HepG2 (cell line): ENCODE data around the gene B3GNT9. TPM values are rescaled to one million over a fixed set of nuclear protein-coding genes. Genes with fewer than 3 reads are reported as not detected.

Source experiments
- ATAC-seq: fragments of 200-7000 bp; cut with Tn5 transposase; 3 replicates; pipeline ENCODE4 v1.9.1; 2020; ENCODE audit warnings: mild to moderate bottlenecking, moderate library complexity
- BruUV-seq: library from RNA; stranded (reverse); fragments of 400-500 nt; replicated peaks from 2 replicates; lab custom pipeline; 2021; lab: Mats Ljungman, UMichigan
- CTCF ChIA-PET: fragments of 300-600 bp; formaldehyde crosslinking; extraction: SDS; loops from one replicate; lab custom pipeline; 2021; ENCODE audit warnings: low total read pairs, inconsistent platforms, low intra/inter-chr PET ratio; lab: Yijun Ruan, JAX
- POLR2A ChIA-PET: fragments of 350-600 bp; sonication (Branson Sonifier 250); formaldehyde crosslinking; loops from one replicate; lab custom pipeline; 2020; ENCODE audit warnings: antibody characterized with exemption, inconsistent platforms; lab: Yijun Ruan, JAX
- DNase-seq: peaks from one replicate; pipeline ENCODE4 v3.0.0-alpha.2; 2015; ENCODE audit warnings: low spot score
- FAIRE-seq: peaks from 3 replicates; lab custom pipeline; 2011; peaks lifted over from hg19 to GRCh38; lab: Jason Lieb, UNC
- H2AFZ ChIP-seq: one replicate; pipeline ENCODE4 v1.6.1; 2011; ENCODE audit warnings: low read length, inconsistent platforms
- H3K27ac ChIP-seq: fragments of 300-600 bp; 3 replicates; pipeline ENCODE4 v1.8.0; 2011; ENCODE audit warnings: mixed run types, mild to moderate bottlenecking, mixed read lengths, low read length, inconsistent platforms; ENCODE audit not compliant: insufficient read depth; ENCODE audit errors: extremely low read length
- H3K27me3 ChIP-seq, 2 experiments: fragments of 200-600 bp in 1 of 2; 2 replicates in 1 of 2; 3 replicates in 1 of 2; pipeline versions ENCODE4 v1.6.0 to v1.8.0; 2011; ENCODE audit warnings: low read length in 2 of 2, mild to moderate bottlenecking in 2 of 2, moderate library complexity in 2 of 2, inconsistent platforms in 1 of 2; ENCODE audit not compliant: insufficient read depth in 2 of 2, control insufficient read depth in 1 of 2
- H3K36me3 ChIP-seq, 2 experiments: fragments of 200-600 bp in 1 of 2; replicated peaks in 1 of 2; 2 replicates in 1 of 2; 3 replicates in 1 of 2; pipeline versions ENCODE4 v1.5.1 to v1.8.0; 2011; ENCODE audit warnings: low read length in 2 of 2, inconsistent platforms in 1 of 2; ENCODE audit not compliant: insufficient read depth in 2 of 2, control insufficient read depth in 1 of 2
- H3K4me1 ChIP-seq: 2 replicates; pipeline ENCODE4 v1.5.1; 2012; ENCODE audit warnings: low read length, inconsistent platforms; ENCODE audit not compliant: insufficient read depth
- H3K4me2 ChIP-seq: 2 replicates; pipeline ENCODE4 v1.6.0; 2011; ENCODE audit warnings: low read depth, low read length, inconsistent platforms
- H3K4me3 ChIP-seq, 3 experiments: fragments of 200-600 bp in 1 of 3; sonication (generic), shearing (Covaris generic) in 1 of 3; replicated peaks in 1 of 3; 2 replicates each; pipeline ENCODE4 v1.5.1; 2011 to 2016; ENCODE audit warnings: low read length in 3 of 3, inconsistent platforms in 2 of 3, low read depth in 2 of 3, mild to moderate bottlenecking in 2 of 3, control low read depth in 1 of 3, mixed read lengths in 1 of 3; ENCODE audit not compliant: insufficient read depth in 1 of 3
- H3K79me2 ChIP-seq: one replicate; pipeline ENCODE4 v1.6.1; 2011; ENCODE audit warnings: low read length, inconsistent platforms; ENCODE audit not compliant: insufficient read depth
- H3K9ac ChIP-seq: 2 replicates; pipeline ENCODE4 v1.6.0; 2011; ENCODE audit warnings: mild to moderate bottlenecking, low read depth, low read length, inconsistent platforms; ENCODE audit not compliant: insufficient read depth
- H3K9me3 ChIP-seq: 2 replicates; pipeline ENCODE4 v1.5.1; 2012; ENCODE audit warnings: mild to moderate bottlenecking, low read length
- H4K20me1 ChIP-seq: 2 replicates; pipeline ENCODE4 v1.6.0; 2011; ENCODE audit warnings: inconsistent platforms, mild to moderate bottlenecking, low read length, moderate library complexity; ENCODE audit not compliant: insufficient read depth
- AGO2 ChIP-seq: fragments of 200-400 bp; formaldehyde crosslinking; optimal IDR thresholded peaks from 2 replicates; pipeline ENCODE3; 2017; ENCODE audit warnings: mild to moderate bottlenecking, low read depth, low read length, moderate library complexity
- CREB1 ChIP-seq, 2 experiments: fragments of 450-650 bp in 1 of 2; IDR thresholded peaks; 2 replicates each; pipeline ENCODE4 v1.6.1; 2016 to 2017; ENCODE audit warnings: control low read depth in 1 of 2, mild to moderate bottlenecking in 1 of 2, missing compliant biosample characterization in 1 of 2, missing genetic modification characterization in 1 of 2
- GATA4 ChIP-seq: sonication (generic); IDR thresholded peaks from 2 replicates; pipeline ENCODE4 v1.6.1; 2016; ENCODE audit warnings: antibody characterized with exemption, low read depth, borderline replicate concordance
- HNRNPL ChIP-seq: fragments of 200-400 bp; formaldehyde crosslinking; IDR thresholded peaks from 2 replicates; pipeline ENCODE4 v1.6.1; 2017; ENCODE audit warnings: mild to moderate bottlenecking, low read depth, low read length
- KDM2A ChIP-seq: sonication (generic); formaldehyde crosslinking; IDR thresholded peaks from 2 replicates; pipeline ENCODE4 v1.4.0; 2020; ENCODE audit warnings: low read depth, missing genetic modification reagents, borderline replicate concordance
- KDM5B ChIP-seq: sonication (generic); formaldehyde crosslinking; IDR thresholded peaks from 2 replicates; pipeline ENCODE4 v1.4.0; 2020; ENCODE audit warnings: missing genetic modification reagents, mild to moderate bottlenecking, borderline replicate concordance
- NFIC ChIP-seq: IDR thresholded peaks from 2 replicates; pipeline ENCODE4 v1.6.1; 2012; ENCODE audit warnings: mild to moderate bottlenecking, low read length, inconsistent platforms
- NRL ChIP-seq: sonication (generic); formaldehyde crosslinking; IDR thresholded peaks from 2 replicates; pipeline ENCODE4 v1.5.0; 2020; ENCODE audit warnings: missing genetic modification reagents, mild to moderate bottlenecking, moderate library complexity, borderline replicate concordance
- RAD21 ChIP-seq: fragments of 450-650 bp; formaldehyde crosslinking; IDR thresholded peaks from 2 replicates; pipeline ENCODE4 v1.5.0; 2020; ENCODE audit warnings: mild to moderate bottlenecking
- SETDB1 ChIP-seq: sonication (generic); formaldehyde crosslinking; IDR thresholded peaks from 2 replicates; pipeline ENCODE4 v1.5.1; 2020; ENCODE audit warnings: missing genetic modification reagents, mild to moderate bottlenecking, borderline replicate concordance
- STAG1 ChIP-seq: sonication (generic); formaldehyde crosslinking; IDR thresholded peaks from 2 replicates; pipeline ENCODE4 v1.4.0; 2020; ENCODE audit warnings: missing genetic modification reagents
- YY1 ChIP-seq: IDR thresholded peaks from 2 replicates; pipeline ENCODE4 v1.6.1; 2011; ENCODE audit warnings: low read length, low read depth, moderate library complexity, mild to moderate bottlenecking; ENCODE audit not compliant: insufficient read depth, insufficient replicate concordance
- ZNF768 ChIP-seq: sonication (generic); formaldehyde crosslinking; IDR thresholded peaks from 2 replicates; pipeline ENCODE4 v1.4.0; 2020; ENCODE audit warnings: missing genetic modification reagents
- WGBS: methylation state at CpG from one replicate; pipeline ENCODE4 v1.1.6; 2017; ENCODE audit warnings: low lambda C conversion rate; 5-methylcytosine and 5-hydroxymethylcytosine counted together
- in situ Hi-C: cut with HindIII; loops from 2 replicates; pipeline ENCODE4 v1.10.0; 2017; ENCODE audit warnings: low pct_unique_long_range_greater_than_20kb; ENCODE audit not compliant: extremely low pct_ligation_motif_present
- intact Hi-C: fragments of 100-400 bp; cut with micrococcal nuclease; formaldehyde crosslinking; loops from one replicate; pipeline ENCODE4 v1.10.0; 2022; ENCODE audit not compliant: unreplicated experiment
- polyA plus RNA-seq, 8 experiments: library from polyadenylated mRNA; depleted of rRNA in 3 of 8; stranded (reverse) in 7 of 8; unstranded in 1 of 8; fragments of >200 nt; fragmentation: Illumina TruSeq in 4 of 8; extraction: Trizol in 4 of 8; gene quantifications; 2 replicates each; pipeline versions ENCODE4 v1.2.1 to v1.2.3, GENCODE V29; 2011 to 2016; ENCODE audit warnings: low read depth in 4 of 8, missing spikeins in 1 of 8, mixed read lengths in 1 of 8; ENCODE audit not compliant: insufficient read depth in 1 of 8
- total RNA-seq, 5 experiments: library from RNA; depleted of rRNA; stranded (reverse); fragments of >200 nt; fragmentation: Illumina TruSeq; extraction: Trizol; gene quantifications; 2 replicates each; pipeline ENCODE4 v1.2.3, GENCODE V29; 2016; ENCODE audit warnings: low read depth in 1 of 5
- TF ChIP-seq, protein P1 (sequence below): sonication (generic); formaldehyde crosslinking; IDR thresholded peaks from 2 replicates; pipeline ENCODE4 v1.9.0; 2022; ENCODE audit warnings: low read depth, missing genetic modification reagents
- TF ChIP-seq, protein P2 (sequence below): sonication (generic); formaldehyde crosslinking; IDR thresholded peaks from 2 replicates; pipeline ENCODE4 v1.5.0; 2020; ENCODE audit warnings: mild to moderate bottlenecking, missing genetic modification reagents, moderate library complexity
- TF ChIP-seq, protein P3 (sequence below): sonication (generic); formaldehyde crosslinking; IDR thresholded peaks from 2 replicates; pipeline ENCODE4 v1.5.1; 2020; ENCODE audit warnings: mild to moderate bottlenecking, missing genetic modification reagents, moderate library complexity

Gene B3GNT9
- total and polyA plus RNA-seq, 2 of the 13 experiments (the other 11 are each of a cell fraction or from before 2014, with no cell fraction given) = 1.5 to 3.1 TPM

DNA sequence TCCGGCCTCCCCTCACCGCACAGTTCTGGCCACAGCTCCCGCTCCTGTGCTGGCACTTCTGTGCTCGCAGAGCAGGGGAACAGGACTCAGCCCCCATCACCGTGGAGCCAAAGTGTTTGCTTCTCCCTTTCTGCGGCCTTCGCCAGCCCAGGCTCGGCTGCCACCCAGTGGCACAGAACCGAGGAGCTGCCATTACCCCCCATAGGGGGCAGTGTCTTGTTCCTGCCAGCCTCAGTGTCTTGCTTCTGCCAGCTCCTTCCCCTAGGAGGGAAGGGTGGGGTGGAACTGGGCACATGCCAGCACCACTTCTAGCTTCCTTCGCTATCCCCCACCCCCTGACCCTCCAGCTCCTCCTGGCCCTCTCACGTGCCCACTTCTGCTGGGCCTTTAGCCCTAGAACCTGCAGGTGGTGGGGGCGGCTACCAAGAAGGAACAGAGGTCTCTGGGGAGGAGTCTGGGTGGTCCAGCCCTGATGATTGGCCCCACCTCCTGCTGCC lies 47.5 kb upstream of the B3GNT9 start:
- H3K27me3 ChIP-seq = no peaks in the 10 kb centered on the region
- BruUV-seq = no TSS peak
- H3K4me2 ChIP-seq = no peak overlapping the region
- DNase-seq (no peak), FAIRE-seq (no peak), ATAC-seq (peak; percentile 25)
- intact Hi-C loops = no loop called here
- TF ChIP-seq, protein P1, sequence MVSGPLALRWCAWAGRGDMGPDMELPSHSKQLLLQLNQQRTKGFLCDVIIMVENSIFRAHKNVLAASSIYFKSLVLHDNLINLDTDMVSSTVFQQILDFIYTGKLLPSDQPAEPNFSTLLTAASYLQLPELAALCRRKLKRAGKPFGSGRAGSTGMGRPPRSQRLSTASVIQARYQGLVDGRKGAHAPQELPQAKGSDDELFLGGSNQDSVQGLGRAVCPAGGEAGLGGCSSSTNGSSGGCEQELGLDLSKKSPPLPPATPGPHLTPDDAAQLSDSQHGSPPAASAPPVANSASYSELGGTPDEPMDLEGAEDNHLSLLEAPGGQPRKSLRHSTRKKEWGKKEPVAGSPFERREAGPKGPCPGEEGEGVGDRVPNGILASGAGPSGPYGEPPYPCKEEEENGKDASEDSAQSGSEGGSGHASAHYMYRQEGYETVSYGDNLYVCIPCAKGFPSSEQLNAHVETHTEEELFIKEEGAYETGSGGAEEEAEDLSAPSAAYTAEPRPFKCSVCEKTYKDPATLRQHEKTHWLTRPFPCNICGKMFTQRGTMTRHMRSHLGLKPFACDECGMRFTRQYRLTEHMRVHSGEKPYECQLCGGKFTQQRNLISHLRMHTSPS (CRISPR knock-in tag) = 0 out of 2 replicates have a peak, but pooled peaks have one; percentile 21
- no peak for TF ChIP-seq GATA4
- peak; percentile 62 for TF ChIP-seq AGO2
- TF ChIP-seq NRL (CRISPR knock-in tag) = 0 out of 2 replicates have a peak, but pooled peaks have one; percentile 27
- TF ChIP-seq CREB1 (IDR thresholded peaks at IDR 0.05) = no peak
- no peak for TF ChIP-seq CREB1 (CRISPR knock-in tag; IDR thresholded peaks at IDR 0.05)
- peak; percentile 47; the same call in 1 of the 2 replicates for TF ChIP-seq RAD21 (CRISPR knock-in tag)
- 0 out of 2 replicates have a peak, but pooled peaks have one; percentile 16 for TF ChIP-seq KDM2A (CRISPR knock-in tag)
- no peak for TF ChIP-seq KDM5B (CRISPR knock-in tag)
- peak; percentile 13; the same call in 1 of the 2 replicates for TF ChIP-seq ZNF768 (CRISPR knock-in tag)
- TF ChIP-seq, protein P2, sequence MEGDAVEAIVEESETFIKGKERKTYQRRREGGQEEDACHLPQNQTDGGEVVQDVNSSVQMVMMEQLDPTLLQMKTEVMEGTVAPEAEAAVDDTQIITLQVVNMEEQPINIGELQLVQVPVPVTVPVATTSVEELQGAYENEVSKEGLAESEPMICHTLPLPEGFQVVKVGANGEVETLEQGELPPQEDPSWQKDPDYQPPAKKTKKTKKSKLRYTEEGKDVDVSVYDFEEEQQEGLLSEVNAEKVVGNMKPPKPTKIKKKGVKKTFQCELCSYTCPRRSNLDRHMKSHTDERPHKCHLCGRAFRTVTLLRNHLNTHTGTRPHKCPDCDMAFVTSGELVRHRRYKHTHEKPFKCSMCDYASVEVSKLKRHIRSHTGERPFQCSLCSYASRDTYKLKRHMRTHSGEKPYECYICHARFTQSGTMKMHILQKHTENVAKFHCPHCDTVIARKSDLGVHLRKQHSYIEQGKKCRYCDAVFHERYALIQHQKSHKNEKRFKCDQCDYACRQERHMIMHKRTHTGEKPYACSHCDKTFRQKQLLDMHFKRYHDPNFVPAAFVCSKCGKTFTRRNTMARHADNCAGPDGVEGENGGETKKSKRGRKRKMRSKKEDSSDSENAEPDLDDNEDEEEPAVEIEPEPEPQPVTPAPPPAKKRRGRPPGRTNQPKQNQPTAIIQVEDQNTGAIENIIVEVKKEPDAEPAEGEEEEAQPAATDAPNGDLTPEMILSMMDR = peak; percentile 49
- no peak for TF ChIP-seq YY1
- TF ChIP-seq NFIC = no peak
- TF ChIP-seq HNRNPL = peak; percentile 94
- peak; percentile 34 for TF ChIP-seq STAG1 (CRISPR knock-in tag)
- TF ChIP-seq, protein P3, sequence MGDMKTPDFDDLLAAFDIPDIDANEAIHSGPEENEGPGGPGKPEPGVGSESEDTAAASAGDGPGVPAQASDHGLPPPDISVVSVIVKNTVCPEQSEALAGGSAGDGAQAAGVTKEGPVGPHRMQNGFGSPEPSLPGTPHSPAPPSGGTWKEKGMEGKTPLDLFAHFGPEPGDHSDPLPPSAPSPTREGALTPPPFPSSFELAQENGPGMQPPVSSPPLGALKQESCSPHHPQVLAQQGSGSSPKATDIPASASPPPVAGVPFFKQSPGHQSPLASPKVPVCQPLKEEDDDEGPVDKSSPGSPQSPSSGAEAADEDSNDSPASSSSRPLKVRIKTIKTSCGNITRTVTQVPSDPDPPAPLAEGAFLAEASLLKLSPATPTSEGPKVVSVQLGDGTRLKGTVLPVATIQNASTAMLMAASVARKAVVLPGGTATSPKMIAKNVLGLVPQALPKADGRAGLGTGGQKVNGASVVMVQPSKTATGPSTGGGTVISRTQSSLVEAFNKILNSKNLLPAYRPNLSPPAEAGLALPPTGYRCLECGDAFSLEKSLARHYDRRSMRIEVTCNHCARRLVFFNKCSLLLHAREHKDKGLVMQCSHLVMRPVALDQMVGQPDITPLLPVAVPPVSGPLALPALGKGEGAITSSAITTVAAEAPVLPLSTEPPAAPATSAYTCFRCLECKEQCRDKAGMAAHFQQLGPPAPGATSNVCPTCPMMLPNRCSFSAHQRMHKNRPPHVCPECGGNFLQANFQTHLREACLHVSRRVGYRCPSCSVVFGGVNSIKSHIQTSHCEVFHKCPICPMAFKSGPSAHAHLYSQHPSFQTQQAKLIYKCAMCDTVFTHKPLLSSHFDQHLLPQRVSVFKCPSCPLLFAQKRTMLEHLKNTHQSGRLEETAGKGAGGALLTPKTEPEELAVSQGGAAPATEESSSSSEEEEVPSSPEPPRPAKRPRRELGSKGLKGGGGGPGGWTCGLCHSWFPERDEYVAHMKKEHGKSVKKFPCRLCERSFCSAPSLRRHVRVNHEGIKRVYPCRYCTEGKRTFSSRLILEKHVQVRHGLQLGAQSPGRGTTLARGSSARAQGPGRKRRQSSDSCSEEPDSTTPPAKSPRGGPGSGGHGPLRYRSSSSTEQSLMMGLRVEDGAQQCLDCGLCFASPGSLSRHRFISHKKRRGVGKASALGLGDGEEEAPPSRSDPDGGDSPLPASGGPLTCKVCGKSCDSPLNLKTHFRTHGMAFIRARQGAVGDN (CRISPR knock-in tag) = peak; percentile 28; the same call in 1 of the 2 replicates
- no peak for TF ChIP-seq SETDB1 (CRISPR knock-in tag)
- peaks cover 8% of the 10 kb centered on the region for H3K79me2 ChIP-seq
- no peak overlapping the region for H3K9ac ChIP-seq
- H3K9me3 ChIP-seq = no peaks in the 10 kb centered on the region
- peaks cover 11% of the 10 kb centered on the region for H3K4me1 ChIP-seq
- H3K27ac ChIP-seq = peak overlapping the region; percentile 4
- ChIA-PET CTCF (no interaction called here), POLR2A (interaction anchor here (0.9 to 1.8 kb wide), 6 partner anchors 8 to 49 kb away, joined by 3 to 7 read pairs (median 5); partner anchors contain the start of genes FHOD1, NOL3 and TMEM208)
- no peaks in the 10 kb centered on the region for H4K20me1 ChIP-seq
- peaks cover 53 to 79% of the 10 kb centered on the region in 2 experiments for H3K36me3 ChIP-seq
- H3K4me3 ChIP-seq = no peak overlapping the region
- no peak overlapping the region for H2AFZ ChIP-seq
- 92% methylated on average over 12 of the region's 12 CpGs for WGBS
- in situ Hi-C loops = no loop called here
